Fibroblast of lung (primary cell): ENCODE data around the gene DNAH14. TPM values are rescaled to one million over a fixed set of nuclear protein-coding genes. Genes with fewer than 3 reads are reported as not detected.

Experiments
- DNase-seq, 2 donors: peaks; one replicate each; pipeline versions ENCODE4 v3.0.0 to v3.0.0-alpha.2; 2010; ENCODE audit warnings: low read depth in 2 of 2
- H2AFZ ChIP-seq: 2 replicates; pipeline ENCODE4 v1.5.1; 2012; ENCODE audit warnings: low read length, control low read depth, inconsistent platforms
- H3K27ac ChIP-seq: 2 replicates; pipeline ENCODE4 v1.5.1; 2011; ENCODE audit warnings: low read length, control low read depth; ENCODE audit not compliant: insufficient read depth
- H3K27me3 ChIP-seq: 2 replicates; pipeline ENCODE4 v1.5.1; 2011; ENCODE audit warnings: mild to moderate bottlenecking, low read length; ENCODE audit not compliant: control insufficient read depth, insufficient read depth
- H3K36me3 ChIP-seq: 2 replicates; pipeline ENCODE4 v1.5.1; 2011; ENCODE audit warnings: low read length; ENCODE audit not compliant: control insufficient read depth, insufficient read depth
- H3K4me1 ChIP-seq: 2 replicates; pipeline ENCODE4 v1.5.1; 2011; ENCODE audit warnings: low read length; ENCODE audit not compliant: control insufficient read depth, insufficient read depth; ENCODE audit errors: extremely low read depth
- H3K4me2 ChIP-seq: 2 replicates; pipeline ENCODE4 v1.5.1; 2011; ENCODE audit warnings: low read length, control low read depth; ENCODE audit not compliant: insufficient read depth; ENCODE audit errors: extremely low read depth
- H3K4me3 ChIP-seq, 4 experiments: fragments of 200-600 bp in 1 of 4; sonication (generic) in 1 of 4; replicated peaks in 1 of 4; 2 replicates each; pipeline ENCODE4 v1.5.1; 2011 to 2016; ENCODE audit warnings: low read length in 4 of 4, low read depth in 3 of 4, mild to moderate bottlenecking in 3 of 4, control low read depth in 2 of 4, inconsistent platforms in 1 of 4, mixed read lengths in 1 of 4; ENCODE audit not compliant: insufficient read depth in 1 of 4; ENCODE audit errors: control extremely low read depth in 1 of 4
- H3K79me2 ChIP-seq: 2 replicates; pipeline ENCODE4 v1.5.1; 2012; ENCODE audit warnings: mild to moderate bottlenecking, low read length, inconsistent platforms; ENCODE audit not compliant: control insufficient read depth, insufficient read depth
- H3K9ac ChIP-seq: 2 replicates; pipeline ENCODE4 v1.5.1; 2011; ENCODE audit warnings: mild to moderate bottlenecking, low read length, control low read depth; ENCODE audit not compliant: insufficient read depth
- H3K9me3 ChIP-seq: 2 replicates; pipeline ENCODE4 v1.5.1; 2012; ENCODE audit warnings: low read depth, low read length; ENCODE audit not compliant: control insufficient read depth, insufficient read depth
- H4K20me1 ChIP-seq: 2 replicates; pipeline ENCODE4 v1.5.1; 2011; ENCODE audit warnings: low read length; ENCODE audit not compliant: control insufficient read depth, insufficient read depth; ENCODE audit errors: extremely low read depth
- EZH2 ChIP-seq: IDR thresholded peaks from 2 replicates; pipeline ENCODE4 v1.5.1; 2012; ENCODE audit warnings: low read length, control low read depth, mild to moderate bottlenecking; ENCODE audit errors: missing control alignments
- polyA plus RNA-seq, 2 donors: library from polyadenylated mRNA; depleted of rRNA in 1 of 2; stranded (reverse) in 1 of 2; unstranded in 1 of 2; fragments of >200 nt; gene quantifications; 2 replicates each; pipeline ENCODE4 v1.2.1, GENCODE V29; 2011 to 2012; ENCODE audit warnings: missing spikeins in 1 of 2
- total RNA-seq: library from RNA; depleted of rRNA; stranded (reverse); fragments of >200 nt; gene quantifications from 2 replicates; pipeline ENCODE4 v1.2.1, GENCODE V29; 2014
- TF ChIP-seq, protein P1 (sequence below), 2 donors: IDR thresholded peaks in 1 of 2; conservative IDR thresholded peaks in 1 of 2; 1 replicate in 1 of 2; 2 replicates in 1 of 2; pipeline ENCODE4 v1.5.1; 2011 to 2012; ENCODE audit warnings: low read length in 2 of 2, control low read depth in 1 of 2, inconsistent platforms in 1 of 2, low read depth in 1 of 2, mild to moderate bottlenecking in 1 of 2

The DNAH14 gene
- total and polyA plus RNA-seq, 2 donors (not counting 1 experiment from before 2014, with no cell fraction given), result 5.4 to 19.7 TPM

DNA sequence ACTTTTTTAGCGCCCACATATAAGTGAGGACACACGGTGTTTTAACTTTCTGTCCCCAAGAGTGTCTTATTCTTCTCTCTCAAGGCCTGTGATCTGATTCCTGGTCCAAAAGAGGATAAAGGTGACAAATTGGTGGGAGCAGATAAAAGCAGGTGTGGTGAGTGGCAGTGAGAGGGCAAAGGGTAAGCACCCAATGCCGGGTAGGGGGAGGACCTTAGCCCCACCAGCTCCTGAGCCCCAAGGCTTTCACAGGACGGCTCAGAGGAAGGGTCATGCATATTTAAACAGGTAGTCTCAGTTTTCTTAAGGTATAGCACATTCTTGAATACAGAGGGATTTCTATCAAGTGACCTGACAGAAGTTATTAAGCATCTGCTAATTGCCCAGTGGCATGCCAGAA is 478.8 kb downstream of the DNAH14 start:
- Histone ChIP-seq H3K36me3 (peaks cover 8% of the 10 kb centered on the region), H3K79me2 (no peaks in the 10 kb centered on the region), H3K27me3 (no peaks in the 10 kb centered on the region), H3K4me1 (no peaks in the 10 kb centered on the region), H3K9ac (no peak overlapping the region), H3K9me3 (no peaks in the 10 kb centered on the region), H3K4me2 (no peak overlapping the region), H4K20me1 (no peaks in the 10 kb centered on the region), H3K27ac (no peak overlapping the region), H2AFZ (no peak overlapping the region), H3K4me3 (no peak overlapping the region)
- TF ChIP-seq, protein P1, sequence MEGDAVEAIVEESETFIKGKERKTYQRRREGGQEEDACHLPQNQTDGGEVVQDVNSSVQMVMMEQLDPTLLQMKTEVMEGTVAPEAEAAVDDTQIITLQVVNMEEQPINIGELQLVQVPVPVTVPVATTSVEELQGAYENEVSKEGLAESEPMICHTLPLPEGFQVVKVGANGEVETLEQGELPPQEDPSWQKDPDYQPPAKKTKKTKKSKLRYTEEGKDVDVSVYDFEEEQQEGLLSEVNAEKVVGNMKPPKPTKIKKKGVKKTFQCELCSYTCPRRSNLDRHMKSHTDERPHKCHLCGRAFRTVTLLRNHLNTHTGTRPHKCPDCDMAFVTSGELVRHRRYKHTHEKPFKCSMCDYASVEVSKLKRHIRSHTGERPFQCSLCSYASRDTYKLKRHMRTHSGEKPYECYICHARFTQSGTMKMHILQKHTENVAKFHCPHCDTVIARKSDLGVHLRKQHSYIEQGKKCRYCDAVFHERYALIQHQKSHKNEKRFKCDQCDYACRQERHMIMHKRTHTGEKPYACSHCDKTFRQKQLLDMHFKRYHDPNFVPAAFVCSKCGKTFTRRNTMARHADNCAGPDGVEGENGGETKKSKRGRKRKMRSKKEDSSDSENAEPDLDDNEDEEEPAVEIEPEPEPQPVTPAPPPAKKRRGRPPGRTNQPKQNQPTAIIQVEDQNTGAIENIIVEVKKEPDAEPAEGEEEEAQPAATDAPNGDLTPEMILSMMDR (conservative IDR thresholded peaks at IDR 0.05 in 1 of 2, IDR thresholded peaks at IDR 0.05 in 1 of 2; ENCODE audit: low read depth in 1 of 2, low read length in 2 of 2), result no peak
- TF ChIP-seq EZH2, result no peak
- no peak for DNase-seq

DNA sequence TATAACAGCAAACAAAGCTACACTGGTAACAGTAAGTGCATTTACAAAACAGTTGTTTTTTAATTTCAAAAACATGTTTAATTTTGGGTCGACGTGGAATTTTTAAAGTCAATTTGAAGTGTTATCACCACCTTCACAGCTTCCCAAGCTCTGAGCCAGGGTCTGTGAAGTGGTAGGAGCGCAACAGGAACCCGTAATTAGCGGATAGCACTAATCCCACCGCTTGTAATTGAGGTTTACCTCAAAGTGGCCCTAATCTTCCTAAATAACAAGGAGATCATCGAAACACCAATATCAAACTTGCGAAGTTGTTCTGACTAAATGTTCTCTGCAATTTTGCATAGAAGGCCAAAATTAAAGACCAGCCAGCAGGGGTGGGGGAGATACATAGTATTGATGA is 479.6 kb downstream of the DNAH14 start:
- Histone ChIP-seq H3K9me3 (no peaks in the 10 kb centered on the region), H3K36me3 (peaks cover 8% of the 10 kb centered on the region), H2AFZ (no peak overlapping the region), H3K27me3 (no peaks in the 10 kb centered on the region), H3K9ac (no peak overlapping the region), H4K20me1 (no peaks in the 10 kb centered on the region), H3K27ac (no peak overlapping the region), H3K4me1 (no peaks in the 10 kb centered on the region), H3K4me3 (no peak overlapping the region), H3K79me2 (no peaks in the 10 kb centered on the region), H3K4me2 (no peak overlapping the region)
- DNase-seq, result no peak
- TF ChIP-seq EZH2, result no peak
- TF ChIP-seq, protein P1 (conservative IDR thresholded peaks at IDR 0.05 in 1 of 2, IDR thresholded peaks at IDR 0.05 in 1 of 2; ENCODE audit: low read depth in 1 of 2, low read length in 2 of 2), result no peak

DNA sequence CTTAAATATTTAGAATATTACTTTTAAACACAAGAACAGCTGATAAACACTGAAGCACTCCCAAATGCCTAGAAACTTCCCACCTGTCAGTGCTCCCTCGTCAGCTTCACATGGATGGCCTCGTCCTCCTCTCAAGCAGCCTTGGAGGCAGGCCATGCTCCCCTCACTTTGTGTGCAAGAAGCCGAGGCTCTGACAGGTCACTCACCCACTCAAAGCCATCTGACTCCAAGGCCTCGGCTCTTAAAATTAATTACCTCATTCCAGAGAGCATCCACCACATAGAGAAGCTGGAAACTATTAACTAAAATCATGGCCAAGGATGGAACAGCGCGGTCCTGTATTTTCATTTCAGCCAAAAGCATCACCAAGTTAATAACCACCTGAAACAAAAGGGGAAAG is 480.6 kb downstream of the DNAH14 start:
- Histone ChIP-seq H3K36me3 (peaks cover 10% of the 10 kb centered on the region), H3K4me1 (no peaks in the 10 kb centered on the region), H3K4me2 (no peak overlapping the region), H3K27me3 (no peaks in the 10 kb centered on the region), H3K9me3 (no peaks in the 10 kb centered on the region), H3K4me3 (no peak overlapping the region), H3K9ac (no peak overlapping the region), H4K20me1 (no peaks in the 10 kb centered on the region), H3K79me2 (peaks cover 2% of the 10 kb centered on the region), H2AFZ (no peak overlapping the region), H3K27ac (no peak overlapping the region)
- DNase-seq, result no peak
- no peak for TF ChIP-seq EZH2
- TF ChIP-seq, protein P1 (conservative IDR thresholded peaks at IDR 0.05 in 1 of 2, IDR thresholded peaks at IDR 0.05 in 1 of 2; ENCODE audit: low read depth in 1 of 2, low read length in 2 of 2), result no peak
